HUES48 (cell line): ENCODE measurements around the gene TBX2.

ENCODE experiments used
- H3K27ac ChIP-seq: one replicate; pipeline ENCODE4 v1.7.0; 2013; ENCODE audit warnings: low read depth, low read length, inconsistent platforms
- H3K27me3 ChIP-seq: 2 replicates; pipeline ENCODE4 v1.6.1; 2013; ENCODE audit warnings: mild to moderate bottlenecking, low read length; ENCODE audit not compliant: control insufficient read depth, insufficient read depth
- H3K36me3 ChIP-seq: 2 replicates; pipeline ENCODE4 v1.6.1; 2013; ENCODE audit warnings: low read length; ENCODE audit not compliant: control insufficient read depth, insufficient read depth
- H3K4me1 ChIP-seq: 2 replicates; pipeline ENCODE4 v1.6.1; 2013; ENCODE audit warnings: mild to moderate bottlenecking, low read length; ENCODE audit not compliant: control insufficient read depth, insufficient read depth
- H3K4me3 ChIP-seq: 2 replicates; pipeline ENCODE4 v1.5.1; 2013; ENCODE audit warnings: mild to moderate bottlenecking, low read depth, low read length
- H3K9ac ChIP-seq: 2 replicates; pipeline ENCODE4 v1.6.1; 2013; ENCODE audit warnings: mild to moderate bottlenecking, low read depth, low read length, moderate library complexity
- H3K9me3 ChIP-seq: 2 replicates; pipeline ENCODE4 v1.6.1; 2013; ENCODE audit warnings: low read length; ENCODE audit not compliant: control insufficient read depth, insufficient read depth

TBX2 gene

GRCh38 chr17:61371606-61372005, 28.0 kb upstream of the TBX2 start:
- Histone ChIP-seq H3K9ac (no peak overlapping the region), H3K4me3 (no peak overlapping the region), H3K27me3 (no peaks in the 10 kb centered on the region), H3K36me3 (no peaks in the 10 kb centered on the region), H3K4me1 (no peaks in the 10 kb centered on the region), H3K9me3 (no peaks in the 10 kb centered on the region), H3K27ac (no peak overlapping the region)

GRCh38 chr17:61372436-61372835, 27.2 kb upstream of the TBX2 start:
- Histone ChIP-seq H3K9me3 (no peaks in the 10 kb centered on the region), H3K4me1 (no peaks in the 10 kb centered on the region), H3K4me3 (no peak overlapping the region), H3K27ac (no peak overlapping the region), H3K36me3 (no peaks in the 10 kb centered on the region), H3K27me3 (no peaks in the 10 kb centered on the region), H3K9ac (no peak overlapping the region)

- Histone ChIP-seq H3K4me3 (no peak overlapping the region), H3K27ac (no peak overlapping the region), H3K9ac (no peak overlapping the region), H3K27me3 (no peaks in the 10 kb centered on the region), H3K9me3 (no peaks in the 10 kb centered on the region), H3K36me3 (no peaks in the 10 kb centered on the region), H3K4me1 (no peaks in the 10 kb centered on the region)
These were observed 22.5 kb upstream of the TBX2 start for GRCh38 chr17:61376931-61377838.

GRCh38 chr17:61378658-61379456, 20.8 kb upstream of the TBX2 start:
- Histone ChIP-seq H3K4me1 (no peaks in the 10 kb centered on the region), H3K4me3 (no peak overlapping the region), H3K27me3 (no peaks in the 10 kb centered on the region), H3K36me3 (no peaks in the 10 kb centered on the region), H3K9me3 (no peaks in the 10 kb centered on the region), H3K9ac (no peak overlapping the region), H3K27ac (no peak overlapping the region)

GRCh38 chr17:61379457-61380216, 20.0 kb upstream of the TBX2 start:
- no peak overlapping the region for H3K27ac ChIP-seq
- no peaks in the 10 kb centered on the region for H3K4me1 ChIP-seq
- H3K9ac ChIP-seq, result no peak overlapping the region
- H3K4me3 ChIP-seq, result no peak overlapping the region
- H3K27me3 ChIP-seq, result no peaks in the 10 kb centered on the region
- H3K9me3 ChIP-seq, result no peaks in the 10 kb centered on the region
- no peaks in the 10 kb centered on the region for H3K36me3 ChIP-seq

- Histone ChIP-seq H3K9me3 (no peaks in the 10 kb centered on the region), H3K27me3 (no peaks in the 10 kb centered on the region), H3K4me3 (no peak overlapping the region), H3K9ac (no peak overlapping the region), H3K36me3 (no peaks in the 10 kb centered on the region), H3K4me1 (no peaks in the 10 kb centered on the region), H3K27ac (no peak overlapping the region)
These were observed 19.3 kb upstream of the TBX2 start for GRCh38 chr17:61380217-61380835.

- Histone ChIP-seq H3K36me3 (no peaks in the 10 kb centered on the region), H3K9me3 (no peaks in the 10 kb centered on the region), H3K4me3 (no peak overlapping the region), H3K4me1 (no peaks in the 10 kb centered on the region), H3K27ac (no peak overlapping the region), H3K27me3 (no peaks in the 10 kb centered on the region), H3K9ac (no peak overlapping the region)
These were observed 18.7 kb upstream of the TBX2 start for GRCh38 chr17:61380836-61381525.

- no peak overlapping the region for H3K4me3 ChIP-seq
- H3K4me1 ChIP-seq, result no peaks in the 10 kb centered on the region
- H3K36me3 ChIP-seq, result no peaks in the 10 kb centered on the region
- no peak overlapping the region for H3K27ac ChIP-seq
- H3K9ac ChIP-seq, result no peak overlapping the region
- H3K9me3 ChIP-seq, result no peaks in the 10 kb centered on the region
- no peaks in the 10 kb centered on the region for H3K27me3 ChIP-seq
These were observed 18.1 kb upstream of the TBX2 start for GRCh38 chr17:61381537-61381936.

GRCh38 chr17:61382796-61383688, 16.6 kb upstream of the TBX2 start:
- no peak overlapping the region for H3K4me3 ChIP-seq
- H3K9me3 ChIP-seq, result no peaks in the 10 kb centered on the region
- no peaks in the 10 kb centered on the region for H3K36me3 ChIP-seq
- no peaks in the 10 kb centered on the region for H3K27me3 ChIP-seq
- no peak overlapping the region for H3K27ac ChIP-seq
- no peak overlapping the region for H3K9ac ChIP-seq
- H3K4me1 ChIP-seq, result no peaks in the 10 kb centered on the region
